ENCODE results near the gene TBC1D22A.

Gene TBC1D22A

GRCh38 chr22:47159592-47159991 is 397.1 kb downstream of the TBC1D22A start:
- H3K4me2 ChIP-seq (ENCODE audit: low read length): no peak overlapping the region
- no peak overlapping the region for H3K4me3 ChIP-seq (ENCODE audit: low read length)
- no peaks in the 10 kb centered on the region for H3K9me3 ChIP-seq (replicated peaks; ENCODE audit: low read length)
- peaks cover 5% of the 10 kb centered on the region for H3K36me3 ChIP-seq (ENCODE audit: insufficient read depth, low read length)
- H3K9ac ChIP-seq (ENCODE audit: low read depth, low read length): no peak overlapping the region
- no peaks in the 10 kb centered on the region for H3K27me3 ChIP-seq (ENCODE audit: control insufficient read depth, insufficient read depth, low read length)
- H3K4me1 ChIP-seq (ENCODE audit: control insufficient read depth, insufficient read depth, low read length): peaks cover 9% of the 10 kb centered on the region

GRCh38 chr22:47160141-47160541 is 397.7 kb downstream of the TBC1D22A start:
- no peak overlapping the region for H3K9ac ChIP-seq (ENCODE audit: low read depth, low read length)
- H3K4me3 ChIP-seq (ENCODE audit: low read length): no peak overlapping the region
- H3K36me3 ChIP-seq (ENCODE audit: insufficient read depth, low read length): peaks cover 5% of the 10 kb centered on the region
- H3K4me2 ChIP-seq (ENCODE audit: low read length): no peak overlapping the region
- no peaks in the 10 kb centered on the region for H3K9me3 ChIP-seq (replicated peaks; ENCODE audit: low read length)
- peaks cover 4% of the 10 kb centered on the region for H3K4me1 ChIP-seq (ENCODE audit: control insufficient read depth, insufficient read depth, low read length)
- H3K27me3 ChIP-seq (ENCODE audit: control insufficient read depth, insufficient read depth, low read length): no peaks in the 10 kb centered on the region

GRCh38 chr22:47160781-47161520 is 398.5 kb downstream of the TBC1D22A start:
- peaks cover 5% of the 10 kb centered on the region for H3K36me3 ChIP-seq (ENCODE audit: insufficient read depth, low read length)

DNA sequence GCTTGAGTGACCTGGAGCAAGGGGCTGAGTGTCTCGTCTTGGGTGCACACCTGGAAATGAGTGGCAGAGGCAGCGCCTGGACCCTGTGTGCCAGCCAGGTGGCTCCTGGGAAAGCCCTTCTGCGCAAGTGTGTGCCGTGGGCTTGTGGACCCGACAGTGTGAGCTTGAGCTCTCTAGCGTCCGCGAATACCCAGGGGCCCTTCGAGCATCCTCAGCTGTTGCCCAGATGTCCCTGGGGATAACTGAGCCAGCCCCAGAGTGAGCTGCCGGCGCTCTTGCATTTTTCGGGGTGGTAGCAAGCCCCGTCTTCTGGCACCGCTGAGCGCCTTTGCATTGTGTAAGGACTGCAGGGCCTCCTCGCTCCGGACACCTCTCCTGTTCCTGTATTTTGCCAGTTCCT is 399.2 kb downstream of the TBC1D22A start:
- Histone ChIP-seq H3K4me1 (ENCODE audit: control insufficient read depth, insufficient read depth, low read length) (no peaks in the 10 kb centered on the region), H3K36me3 (ENCODE audit: insufficient read depth, low read length) (peaks cover 5% of the 10 kb centered on the region), H3K4me3 (ENCODE audit: low read length) (no peak overlapping the region), H3K27me3 (ENCODE audit: control insufficient read depth, insufficient read depth, low read length) (no peaks in the 10 kb centered on the region), H3K9me3 (replicated peaks; ENCODE audit: low read length) (no peaks in the 10 kb centered on the region), H3K9ac (ENCODE audit: low read depth, low read length) (no peak overlapping the region), H3K4me2 (ENCODE audit: low read length) (no peak overlapping the region)

More at GRCh38 chr22:47160781-47161520, 398.5 kb downstream of the TBC1D22A start:
- no peaks in the 10 kb centered on the region for H3K4me1 ChIP-seq (ENCODE audit: control insufficient read depth, insufficient read depth, low read length)
- H3K9ac ChIP-seq (ENCODE audit: low read depth, low read length): no peak overlapping the region
- H3K4me3 ChIP-seq (ENCODE audit: low read length): no peak overlapping the region
- H3K27me3 ChIP-seq (ENCODE audit: control insufficient read depth, insufficient read depth, low read length): no peaks in the 10 kb centered on the region
- no peak overlapping the region for H3K4me2 ChIP-seq (ENCODE audit: low read length)
- no peaks in the 10 kb centered on the region for H3K9me3 ChIP-seq (replicated peaks; ENCODE audit: low read length)

DNA sequence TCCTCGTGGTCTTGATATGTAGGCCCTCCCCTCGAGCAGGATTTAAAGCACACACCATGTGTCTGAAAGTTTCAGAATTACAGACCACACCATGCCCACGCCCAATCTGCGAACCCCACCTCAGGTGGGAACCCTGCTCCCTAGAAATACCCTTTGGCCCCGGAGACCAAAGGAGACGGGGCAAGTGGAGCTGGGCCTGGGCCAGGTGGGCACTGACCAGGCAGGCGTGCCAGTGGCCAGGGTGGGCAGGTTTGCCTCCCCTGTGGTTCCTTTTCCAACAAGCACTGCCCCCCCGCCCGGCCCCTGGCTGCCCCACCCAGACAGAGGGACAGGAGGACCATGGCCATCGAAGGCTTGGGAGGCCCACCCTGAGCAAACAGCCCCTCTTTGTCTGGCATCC is 400.4 kb downstream of the TBC1D22A start:
- no peak overlapping the region for H3K4me2 ChIP-seq (ENCODE audit: low read length)
- no peaks in the 10 kb centered on the region for H3K9me3 ChIP-seq (replicated peaks; ENCODE audit: low read length)
- no peak overlapping the region for H3K9ac ChIP-seq (ENCODE audit: low read depth, low read length)
- H3K4me3 ChIP-seq (ENCODE audit: low read length): no peak overlapping the region
- H3K27me3 ChIP-seq (ENCODE audit: control insufficient read depth, insufficient read depth, low read length): no peaks in the 10 kb centered on the region
- peaks cover 5% of the 10 kb centered on the region for H3K36me3 ChIP-seq (ENCODE audit: insufficient read depth, low read length)
- H3K4me1 ChIP-seq (ENCODE audit: control insufficient read depth, insufficient read depth, low read length): no peaks in the 10 kb centered on the region

GRCh38 chr22:47163481-47163855 is 401.0 kb downstream of the TBC1D22A start:
- Histone ChIP-seq H3K4me1 (ENCODE audit: control insufficient read depth, insufficient read depth, low read length) (no peaks in the 10 kb centered on the region), H3K27me3 (ENCODE audit: control insufficient read depth, insufficient read depth, low read length) (no peaks in the 10 kb centered on the region), H3K9me3 (replicated peaks; ENCODE audit: low read length) (no peaks in the 10 kb centered on the region), H3K9ac (ENCODE audit: low read depth, low read length) (no peak overlapping the region), H3K4me3 (ENCODE audit: low read length) (no peak overlapping the region), H3K36me3 (ENCODE audit: insufficient read depth, low read length) (peaks cover 5% of the 10 kb centered on the region), H3K4me2 (ENCODE audit: low read length) (no peak overlapping the region)

GRCh38 chr22:47163856-47164513 is 401.5 kb downstream of the TBC1D22A start:
- H3K9ac ChIP-seq (ENCODE audit: low read depth, low read length): no peak overlapping the region
- H3K4me3 ChIP-seq (ENCODE audit: low read length): no peak overlapping the region
- no peaks in the 10 kb centered on the region for H3K9me3 ChIP-seq (replicated peaks; ENCODE audit: low read length)
- H3K4me1 ChIP-seq (ENCODE audit: control insufficient read depth, insufficient read depth, low read length): no peaks in the 10 kb centered on the region
- H3K27me3 ChIP-seq (ENCODE audit: control insufficient read depth, insufficient read depth, low read length): no peaks in the 10 kb centered on the region
- H3K36me3 ChIP-seq (ENCODE audit: insufficient read depth, low read length): peaks cover 5% of the 10 kb centered on the region
- H3K4me2 ChIP-seq (ENCODE audit: low read length): no peak overlapping the region

GRCh38 chr22:47164514-47165337 is 402.3 kb downstream of the TBC1D22A start:
- no peak overlapping the region for H3K9ac ChIP-seq (ENCODE audit: low read depth, low read length)
- no peaks in the 10 kb centered on the region for H3K9me3 ChIP-seq (replicated peaks; ENCODE audit: low read length)
- H3K4me2 ChIP-seq (ENCODE audit: low read length): no peak overlapping the region
- no peaks in the 10 kb centered on the region for H3K36me3 ChIP-seq (ENCODE audit: insufficient read depth, low read length)
- H3K4me3 ChIP-seq (ENCODE audit: low read length): no peak overlapping the region
- H3K4me1 ChIP-seq (ENCODE audit: control insufficient read depth, insufficient read depth, low read length): no peaks in the 10 kb centered on the region
- H3K27me3 ChIP-seq (ENCODE audit: control insufficient read depth, insufficient read depth, low read length): no peaks in the 10 kb centered on the region

DNA sequence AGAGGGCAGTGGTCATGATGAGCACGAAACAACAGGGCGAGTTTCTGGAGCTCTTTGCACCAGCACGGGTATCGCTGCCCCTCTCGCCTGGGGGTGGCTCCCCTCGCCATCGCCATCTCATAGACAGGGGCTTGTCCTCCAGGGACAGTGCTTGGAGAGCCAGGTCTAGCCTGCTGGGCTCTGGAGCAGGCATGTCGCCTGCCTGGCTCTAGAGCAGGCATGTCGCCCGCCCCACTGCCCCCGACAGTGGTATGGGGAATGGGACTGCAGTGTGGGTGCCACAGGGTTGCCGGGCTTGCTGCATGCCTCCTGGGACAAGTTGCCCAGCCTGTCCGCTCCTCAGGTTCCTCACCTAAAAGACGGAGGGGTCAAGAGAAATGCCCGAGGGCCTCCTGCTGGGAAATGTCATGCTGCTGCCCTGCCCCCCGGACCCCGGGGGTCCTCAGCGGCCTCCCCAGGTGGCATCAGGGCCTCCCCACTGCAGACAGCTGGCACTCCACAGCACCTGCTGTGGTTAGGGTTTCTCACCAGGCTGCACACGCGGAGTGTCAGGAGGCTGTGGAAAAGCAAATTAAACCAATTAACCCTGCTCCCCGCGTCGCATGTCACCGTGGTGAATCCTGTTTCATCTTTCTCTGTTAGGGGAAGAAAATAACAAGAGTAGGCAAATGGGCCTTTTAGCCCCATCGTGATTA is 403.0 kb downstream of the TBC1D22A start:
- H3K27me3 ChIP-seq (ENCODE audit: control insufficient read depth, insufficient read depth, low read length): no peaks in the 10 kb centered on the region
- H3K9ac ChIP-seq (ENCODE audit: low read depth, low read length): no peak overlapping the region
- H3K9me3 ChIP-seq (replicated peaks; ENCODE audit: low read length): no peaks in the 10 kb centered on the region
- no peak overlapping the region for H3K4me2 ChIP-seq (ENCODE audit: low read length)
- no peaks in the 10 kb centered on the region for H3K4me1 ChIP-seq (ENCODE audit: control insufficient read depth, insufficient read depth, low read length)
- no peaks in the 10 kb centered on the region for H3K36me3 ChIP-seq (ENCODE audit: insufficient read depth, low read length)
- no peak overlapping the region for H3K4me3 ChIP-seq (ENCODE audit: low read length)

- Histone ChIP-seq H3K9me3 (replicated peaks; ENCODE audit: low read length) (no peaks in the 10 kb centered on the region), H3K4me2 (ENCODE audit: low read length) (no peak overlapping the region), H3K9ac (ENCODE audit: low read depth, low read length) (no peak overlapping the region), H3K27me3 (ENCODE audit: control insufficient read depth, insufficient read depth, low read length) (no peaks in the 10 kb centered on the region), H3K4me3 (ENCODE audit: low read length) (no peak overlapping the region), H3K36me3 (ENCODE audit: insufficient read depth, low read length) (no peaks in the 10 kb centered on the region), H3K4me1 (ENCODE audit: control insufficient read depth, insufficient read depth, low read length) (no peaks in the 10 kb centered on the region)
Measured at GRCh38 chr22:47166033-47166404, 403.6 kb downstream of the TBC1D22A start.

DNA sequence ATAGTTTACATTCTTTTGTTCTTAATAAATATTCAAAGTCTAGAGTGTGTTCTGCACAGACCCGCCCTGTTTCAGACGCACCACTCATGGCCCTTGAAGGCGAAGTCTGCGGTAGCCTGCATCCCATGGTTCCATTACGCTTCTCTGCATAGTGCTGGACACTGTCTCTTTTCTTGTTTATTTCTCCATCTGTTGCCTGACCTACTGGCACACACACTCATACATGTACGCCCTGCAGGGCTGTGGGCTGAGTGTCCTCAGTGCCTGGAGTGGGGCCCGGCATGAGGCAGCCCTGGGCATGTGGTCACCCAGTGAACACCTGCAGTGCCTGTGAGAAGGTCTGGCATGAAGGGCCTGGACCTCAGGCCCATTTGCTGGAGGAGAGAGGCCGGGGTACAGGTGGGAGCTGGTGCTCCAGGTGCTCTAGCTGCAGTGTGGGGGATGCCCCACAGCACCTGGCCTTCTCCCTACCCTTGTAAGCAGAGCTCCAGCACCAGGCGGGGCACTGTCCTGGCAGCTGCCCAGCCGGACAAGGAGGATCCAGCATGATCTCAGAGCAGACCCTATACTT is 404.1 kb downstream of the TBC1D22A start:
- no peaks in the 10 kb centered on the region for H3K4me1 ChIP-seq (ENCODE audit: control insufficient read depth, insufficient read depth, low read length)
- H3K9ac ChIP-seq (ENCODE audit: low read depth, low read length): no peak overlapping the region
- no peaks in the 10 kb centered on the region for H3K36me3 ChIP-seq (ENCODE audit: insufficient read depth, low read length)
- no peaks in the 10 kb centered on the region for H3K27me3 ChIP-seq (ENCODE audit: control insufficient read depth, insufficient read depth, low read length)
- H3K9me3 ChIP-seq (replicated peaks; ENCODE audit: low read length): no peaks in the 10 kb centered on the region
- H3K4me3 ChIP-seq (ENCODE audit: low read length): no peak overlapping the region
- H3K4me2 ChIP-seq (ENCODE audit: low read length): no peak overlapping the region
